GM21515 (cell line): ENCODE measurements around the gene KIAA1328.

Source experiments
- ATAC-seq: cut with Tn5 transposase; IDR thresholded peaks from one replicate; pipeline ENCODE4 v1.9.1; 2021; ENCODE audit not compliant: unreplicated experiment

KIAA1328 gene

GRCh38 chr18:37272841-37273240 is 443.9 kb downstream of the KIAA1328 start:
- ATAC-seq, result no peak

DNA sequence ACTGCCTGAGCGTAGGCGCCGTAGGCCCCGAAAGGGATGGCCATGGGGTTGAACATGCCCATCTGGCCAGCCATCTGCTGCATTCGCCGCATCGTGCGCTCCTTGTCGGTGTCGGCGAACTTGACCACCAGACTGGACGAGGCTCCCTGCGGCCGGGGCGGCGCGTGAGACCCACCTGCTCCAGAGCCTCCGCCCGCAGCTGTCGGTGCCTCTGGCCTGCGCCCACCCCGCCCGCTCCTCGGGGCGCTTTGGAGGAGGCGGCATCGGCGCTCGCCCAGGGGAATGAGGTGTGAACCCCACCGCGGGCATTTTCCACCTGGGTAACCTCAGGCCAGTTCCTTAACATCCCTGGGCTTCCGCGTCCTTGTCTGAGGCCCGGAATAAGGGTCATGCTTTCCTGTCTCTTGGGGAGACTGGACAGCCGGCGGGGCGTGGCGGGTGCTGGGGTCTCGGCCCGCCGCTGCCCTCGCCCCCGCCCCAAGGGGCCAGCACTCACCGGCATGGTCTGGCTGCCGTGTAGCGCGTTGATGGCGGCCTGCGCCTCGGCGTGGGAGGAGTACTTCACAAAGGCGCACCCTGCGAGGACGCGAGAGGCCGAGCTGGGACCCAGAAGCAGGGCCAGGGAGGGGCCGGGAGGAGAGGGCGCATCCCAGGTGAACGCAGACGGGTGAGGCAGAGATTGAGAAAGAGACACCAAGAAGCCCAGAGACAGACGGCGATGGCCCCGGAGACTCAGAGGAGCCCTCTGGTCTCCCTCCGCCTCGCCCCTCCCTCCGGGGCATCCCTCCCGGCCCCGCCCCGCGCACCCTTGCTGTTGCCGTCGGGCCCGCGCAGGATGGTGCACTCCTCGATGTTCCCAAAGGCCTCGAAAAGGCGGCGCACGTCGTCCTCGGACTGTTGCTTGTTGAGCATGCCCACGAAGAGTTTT is 445.6 kb downstream of the KIAA1328 start:
- ATAC-seq, result no peak

- ATAC-seq, result no peak
Measured at GRCh38 chr18:37275237-37275741, 446.4 kb downstream of the KIAA1328 start.

DNA sequence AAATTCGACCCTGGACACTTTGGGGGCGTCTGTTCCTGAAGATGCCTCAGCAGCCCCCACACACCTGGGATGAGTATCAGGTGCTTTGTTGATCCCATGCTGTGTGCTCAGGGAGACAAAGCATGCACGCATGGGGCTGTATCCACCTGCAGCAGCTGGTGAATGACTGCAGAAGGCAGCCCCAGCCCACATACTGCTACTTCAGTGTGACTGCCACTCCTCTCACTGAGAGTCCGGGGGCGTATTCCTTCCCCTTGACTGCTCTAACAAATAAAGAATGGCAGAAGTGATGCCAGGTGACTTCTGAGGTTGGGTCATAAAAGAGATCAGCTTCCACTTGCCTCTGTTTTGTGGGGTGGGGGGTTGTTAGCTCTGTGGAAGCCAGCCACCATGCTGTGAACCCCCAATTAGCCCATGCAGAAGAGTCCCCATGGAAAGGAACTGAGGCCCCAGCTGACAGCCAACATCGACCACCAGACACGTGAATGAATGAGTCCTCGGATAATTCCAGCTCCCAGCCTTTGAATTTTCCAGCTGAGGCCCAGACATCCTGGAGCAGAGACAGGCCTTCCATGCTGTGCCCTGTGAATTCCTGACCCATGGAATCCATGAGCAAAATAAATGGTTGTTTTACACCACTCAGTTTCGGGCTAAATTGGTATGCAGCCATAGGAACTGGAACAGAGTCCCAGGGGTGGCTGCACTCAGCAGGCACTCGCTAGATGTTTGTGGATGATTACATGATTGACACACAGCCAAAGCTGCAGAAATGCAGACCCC is 447.4 kb downstream of the KIAA1328 start:
- ATAC-seq, result no peak

DNA sequence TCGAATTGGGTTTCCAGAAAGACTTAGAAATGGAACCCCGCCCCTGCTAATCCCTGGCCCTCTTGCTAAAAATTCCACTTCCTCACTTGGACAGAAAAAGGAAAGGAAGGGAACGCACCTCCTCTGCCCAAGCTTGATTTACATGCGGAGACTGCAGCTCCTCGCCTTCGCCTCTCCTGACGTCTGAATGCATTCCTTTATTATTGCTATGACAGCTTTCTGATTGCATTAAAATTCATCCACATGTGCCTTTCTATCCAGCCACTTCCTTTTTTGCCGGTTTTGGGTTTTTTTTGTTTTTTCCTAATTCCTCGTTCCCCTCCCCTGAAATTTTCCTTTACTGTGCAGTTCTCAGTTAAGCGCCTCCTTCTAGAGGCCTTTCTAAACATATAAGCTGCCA is 448.9 kb downstream of the KIAA1328 start:
- no peak for ATAC-seq
